ENCODE measurements around the gene PRPF39.
A peak's percentile ranks its signal among the peaks of the same experiment; 100 is the strongest.

The PRPF39 gene

DNA sequence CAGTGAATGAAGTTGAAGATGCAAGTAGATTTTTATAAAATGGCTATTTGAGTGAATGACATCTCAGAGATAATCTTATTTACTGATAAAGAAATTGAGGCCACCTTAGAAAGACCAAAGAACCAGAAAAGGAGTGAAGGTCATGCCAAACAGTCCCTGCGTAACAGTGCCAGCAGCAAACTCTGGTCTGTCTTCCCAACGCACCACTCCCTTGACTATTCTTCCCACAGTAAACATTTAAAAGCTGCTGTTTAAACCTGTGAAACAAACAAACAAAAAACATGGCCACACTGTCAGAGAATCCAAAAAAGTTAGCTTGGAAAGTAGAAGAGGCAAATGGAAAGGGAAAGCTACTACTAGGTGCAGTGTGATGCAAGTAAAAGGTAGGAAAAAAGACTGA lies 1.5 kb upstream of the PRPF39 start:
- H3K9ac ChIP-seq (ENCODE audit: low read length), result no peak overlapping the region
- H3K4me1 ChIP-seq (ENCODE audit: control insufficient read depth, insufficient read depth, low read length), result peaks cover 28% of the 10 kb centered on the region
- no peaks in the 10 kb centered on the region for H3K27me3 ChIP-seq (replicated peaks; ENCODE audit: control insufficient read depth, insufficient read depth, low read length)
- no peaks in the 10 kb centered on the region for H3K9me3 ChIP-seq (ENCODE audit: control insufficient read depth, low read length)
- H3K36me3 ChIP-seq (ENCODE audit: control insufficient read depth, insufficient read depth, low read length, severe bottlenecking), result no peaks in the 10 kb centered on the region
- no peak for DNase-seq (ENCODE audit: low read depth)
- no peak overlapping the region for H3K4me3 ChIP-seq (ENCODE audit: low read length)

DNA sequence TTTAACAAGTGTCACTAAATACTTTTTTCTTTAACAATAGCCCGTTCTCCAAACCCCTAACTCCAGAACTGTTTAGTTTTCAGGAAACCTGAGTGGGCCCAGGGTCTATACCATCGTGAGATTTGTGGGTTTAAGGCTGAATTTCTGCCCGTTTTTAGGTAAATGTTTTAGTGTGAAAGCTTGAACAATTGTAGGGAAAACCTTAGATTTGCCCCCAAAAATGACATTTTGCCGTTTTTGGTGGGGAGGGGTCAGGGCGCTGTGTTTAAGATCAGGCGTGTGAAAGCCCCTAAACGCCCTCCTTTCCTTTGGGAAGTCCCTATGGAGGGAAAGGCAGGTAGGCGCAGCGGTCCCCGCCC lies 320 bp upstream of the PRPF39 start:
- Histone ChIP-seq H3K36me3 (ENCODE audit: control insufficient read depth, insufficient read depth, low read length, severe bottlenecking) (no peaks in the 10 kb centered on the region), H3K9me3 (ENCODE audit: control insufficient read depth, low read length) (no peaks in the 10 kb centered on the region), H3K27me3 (replicated peaks; ENCODE audit: control insufficient read depth, insufficient read depth, low read length) (no peaks in the 10 kb centered on the region), H3K4me3 (ENCODE audit: low read length) (peak overlapping the region; percentile 97), H3K9ac (ENCODE audit: low read length) (peak overlapping the region; percentile 89), H3K4me1 (ENCODE audit: control insufficient read depth, insufficient read depth, low read length) (peaks cover 35% of the 10 kb centered on the region)
- no peak for DNase-seq (ENCODE audit: low read depth)

DNA sequence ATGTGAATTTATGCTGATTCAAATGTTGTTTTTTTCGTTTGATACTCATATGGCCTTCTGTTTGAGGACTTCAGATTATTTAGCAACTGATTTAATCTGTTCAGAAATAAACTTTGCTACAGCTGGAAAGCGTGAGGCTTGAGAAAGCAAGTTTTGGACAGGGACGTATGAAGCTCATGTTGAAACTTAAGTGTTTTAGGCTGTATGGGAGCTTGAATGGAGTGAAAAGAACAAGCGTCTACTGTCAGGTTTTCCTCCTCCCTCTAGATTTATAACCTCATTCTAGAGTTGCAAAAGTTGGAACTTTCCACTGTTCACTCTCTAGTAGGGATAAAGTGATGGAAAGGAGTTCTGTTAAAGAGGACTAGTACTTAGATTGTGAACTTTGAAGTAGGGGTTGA lies 1.0 kb downstream of the PRPF39 start:
- Histone ChIP-seq H3K4me1 (ENCODE audit: control insufficient read depth, insufficient read depth, low read length) (peaks cover 45% of the 10 kb centered on the region), H3K36me3 (ENCODE audit: control insufficient read depth, insufficient read depth, low read length, severe bottlenecking) (no peaks in the 10 kb centered on the region)
- peak; percentile 54 for DNase-seq (ENCODE audit: low read depth)

DNA sequence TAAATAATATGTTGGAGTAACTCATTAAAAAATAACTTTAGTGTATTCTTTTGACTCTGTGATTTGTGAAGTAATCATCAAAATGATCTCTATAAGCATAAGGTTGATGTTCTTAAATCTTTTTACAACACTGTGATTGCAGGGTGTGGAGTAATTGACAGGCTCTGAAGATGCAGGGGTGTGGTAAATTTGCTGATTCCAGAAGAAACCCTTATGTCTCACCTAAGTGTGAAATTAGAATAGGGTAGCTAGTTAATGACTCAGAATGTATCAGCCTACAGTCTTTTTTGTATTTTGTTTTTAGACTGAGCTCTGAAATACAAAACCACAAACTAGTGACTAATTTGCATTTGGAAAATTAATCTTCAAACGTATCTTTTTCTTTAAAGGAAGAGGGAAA lies 5.9 kb downstream of the PRPF39 start:
- Histone ChIP-seq H3K9me3 (ENCODE audit: control insufficient read depth, low read length) (no peaks in the 10 kb centered on the region), H3K36me3 (ENCODE audit: control insufficient read depth, insufficient read depth, low read length, severe bottlenecking) (peaks cover 6% of the 10 kb centered on the region), H3K9ac (ENCODE audit: low read length) (no peak overlapping the region), H3K4me1 (ENCODE audit: control insufficient read depth, insufficient read depth, low read length) (peaks cover 54% of the 10 kb centered on the region), H3K4me3 (ENCODE audit: low read length) (no peak overlapping the region), H3K27me3 (replicated peaks; ENCODE audit: control insufficient read depth, insufficient read depth, low read length) (no peaks in the 10 kb centered on the region)
- DNase-seq (ENCODE audit: low read depth), result peak; percentile 15

More for the DNA sequence above, 1.0 kb downstream of the PRPF39 start:
- H3K9me3 ChIP-seq (ENCODE audit: control insufficient read depth, low read length), result no peaks in the 10 kb centered on the region
- H3K27me3 ChIP-seq (replicated peaks; ENCODE audit: control insufficient read depth, insufficient read depth, low read length), result no peaks in the 10 kb centered on the region
- peak overlapping the region; percentile 96 for H3K9ac ChIP-seq (ENCODE audit: low read length)
- peak overlapping the region; percentile 97 for H3K4me3 ChIP-seq (ENCODE audit: low read length)

DNA sequence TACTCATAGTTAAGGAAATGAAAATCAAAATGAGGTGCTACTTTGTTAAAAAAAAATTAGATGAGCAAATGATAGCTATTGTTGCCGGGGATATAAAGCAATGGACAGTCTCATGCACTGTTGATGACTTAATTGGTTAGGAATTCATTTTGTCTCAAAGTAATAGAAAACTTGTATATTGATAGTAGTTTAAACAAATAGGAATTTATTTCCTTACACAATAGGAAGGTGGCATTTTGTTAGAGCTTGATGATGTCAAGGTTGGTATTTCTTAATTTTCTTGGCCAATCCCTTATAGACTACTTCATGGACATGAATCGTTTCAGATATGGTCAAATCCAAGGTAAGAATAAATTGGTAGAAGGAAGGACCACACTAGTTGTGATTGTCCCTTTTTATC lies 7.8 kb downstream of the PRPF39 start:
- Histone ChIP-seq H3K27me3 (replicated peaks; ENCODE audit: control insufficient read depth, insufficient read depth, low read length) (no peaks in the 10 kb centered on the region), H3K4me3 (ENCODE audit: low read length) (no peak overlapping the region), H3K9me3 (ENCODE audit: control insufficient read depth, low read length) (no peaks in the 10 kb centered on the region), H3K4me1 (ENCODE audit: control insufficient read depth, insufficient read depth, low read length) (peaks cover 37% of the 10 kb centered on the region), H3K9ac (ENCODE audit: low read length) (no peak overlapping the region), H3K36me3 (ENCODE audit: control insufficient read depth, insufficient read depth, low read length, severe bottlenecking) (peaks cover 25% of the 10 kb centered on the region)
- peak; percentile 34 for DNase-seq (ENCODE audit: low read depth)

DNA sequence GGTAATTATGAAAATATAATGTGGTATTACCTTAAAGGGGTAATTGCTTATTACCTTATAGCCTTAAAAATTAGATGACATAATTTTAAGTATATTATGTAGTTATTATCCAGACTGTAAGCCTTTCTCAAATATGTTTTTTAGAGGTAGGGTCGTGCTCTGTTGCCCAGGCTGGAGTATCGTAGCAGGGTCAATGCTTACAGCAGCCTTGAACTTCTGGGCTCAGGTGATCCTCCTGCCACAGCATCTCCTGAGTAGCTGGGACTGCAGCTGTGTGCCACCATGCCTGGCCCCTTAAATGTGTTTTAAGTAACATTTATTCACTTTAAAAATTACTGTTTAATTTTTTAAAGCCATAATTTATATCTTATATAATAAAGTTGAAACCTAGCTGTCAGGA lies 10.4 kb downstream of the PRPF39 start:
- H3K9me3 ChIP-seq (ENCODE audit: control insufficient read depth, low read length), result no peaks in the 10 kb centered on the region
- H3K27me3 ChIP-seq (replicated peaks; ENCODE audit: control insufficient read depth, insufficient read depth, low read length), result no peaks in the 10 kb centered on the region
- peaks cover 19% of the 10 kb centered on the region for H3K4me1 ChIP-seq (ENCODE audit: control insufficient read depth, insufficient read depth, low read length)
- peaks cover 50% of the 10 kb centered on the region for H3K36me3 ChIP-seq (ENCODE audit: control insufficient read depth, insufficient read depth, low read length, severe bottlenecking)
- H3K4me3 ChIP-seq (ENCODE audit: low read length), result no peak overlapping the region
- no peak overlapping the region for H3K9ac ChIP-seq (ENCODE audit: low read length)
- no peak for DNase-seq (ENCODE audit: low read depth)

DNA sequence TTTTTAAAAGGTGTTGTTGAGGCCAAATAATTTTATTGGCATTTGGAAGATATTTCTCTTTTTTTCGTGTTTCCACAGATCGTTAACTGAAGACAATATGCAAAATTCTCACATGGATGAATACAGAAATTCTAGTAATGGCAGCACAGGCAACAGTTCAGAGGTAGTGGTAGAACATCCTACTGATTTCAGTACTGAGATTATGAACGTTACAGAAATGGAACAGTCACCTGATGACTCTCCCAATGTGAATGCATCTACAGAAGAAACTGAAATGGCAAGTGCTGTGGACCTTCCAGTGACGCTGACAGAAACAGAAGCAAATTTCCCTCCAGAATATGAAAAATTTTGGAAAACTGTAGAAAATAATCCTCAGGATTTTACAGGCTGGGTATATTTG lies 11.2 kb downstream of the PRPF39 start:
- Histone ChIP-seq H3K4me1 (ENCODE audit: control insufficient read depth, insufficient read depth, low read length) (peaks cover 11% of the 10 kb centered on the region), H3K36me3 (ENCODE audit: control insufficient read depth, insufficient read depth, low read length, severe bottlenecking) (peaks cover 57% of the 10 kb centered on the region)

DNA sequence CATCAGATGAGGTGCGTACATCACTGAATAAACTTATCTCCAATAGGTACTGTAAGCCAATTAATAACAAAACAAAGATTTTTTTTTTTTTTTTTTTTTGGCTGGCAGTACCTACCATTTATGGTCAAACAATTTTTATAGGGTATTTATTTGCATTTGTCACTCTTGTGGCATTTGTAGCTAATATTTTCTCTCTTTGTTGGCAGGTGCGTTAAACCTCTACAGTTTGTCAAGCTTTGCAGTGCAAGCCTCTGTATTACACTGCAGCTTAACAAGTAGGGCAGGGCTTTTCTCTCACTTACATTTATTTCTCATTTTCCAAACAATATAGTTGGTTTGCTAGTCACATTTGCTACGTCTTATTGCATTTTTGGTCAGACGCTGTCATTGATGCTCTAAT lies 12.3 kb downstream of the PRPF39 start:
- Histone ChIP-seq H3K9ac (ENCODE audit: low read length) (no peak overlapping the region), H3K9me3 (ENCODE audit: control insufficient read depth, low read length) (no peaks in the 10 kb centered on the region), H3K36me3 (ENCODE audit: control insufficient read depth, insufficient read depth, low read length, severe bottlenecking) (peaks cover 68% of the 10 kb centered on the region), H3K27me3 (replicated peaks; ENCODE audit: control insufficient read depth, insufficient read depth, low read length) (no peaks in the 10 kb centered on the region), H3K4me3 (ENCODE audit: low read length) (no peak overlapping the region), H3K4me1 (ENCODE audit: control insufficient read depth, insufficient read depth, low read length) (peaks cover 6% of the 10 kb centered on the region)
- no peak for DNase-seq (ENCODE audit: low read depth)

More for the DNA sequence above, 11.2 kb downstream of the PRPF39 start:
- Histone ChIP-seq H3K9ac (ENCODE audit: low read length) (no peak overlapping the region), H3K27me3 (replicated peaks; ENCODE audit: control insufficient read depth, insufficient read depth, low read length) (no peaks in the 10 kb centered on the region), H3K9me3 (ENCODE audit: control insufficient read depth, low read length) (no peaks in the 10 kb centered on the region), H3K4me3 (ENCODE audit: low read length) (no peak overlapping the region)
- no peak for DNase-seq (ENCODE audit: low read depth)

DNA sequence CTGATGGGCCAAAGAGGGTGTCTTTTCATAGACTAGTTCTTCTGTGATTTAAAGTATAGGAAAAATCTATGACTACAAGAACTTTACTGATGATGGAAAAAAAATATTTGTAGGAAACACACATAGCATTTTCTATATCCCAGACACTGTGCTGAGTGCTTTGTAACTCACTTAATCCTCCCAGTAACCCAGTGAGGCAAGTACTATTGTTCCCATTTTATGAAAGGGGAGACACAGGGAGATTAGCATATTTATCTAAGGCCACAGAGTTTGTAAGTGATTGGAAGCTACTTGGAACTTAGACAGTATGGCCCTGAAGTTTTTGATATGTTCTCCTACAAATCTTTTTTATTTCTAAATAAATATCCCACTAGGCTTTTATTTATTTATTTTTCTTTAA lies 19.9 kb downstream of the PRPF39 start:
- H3K9ac ChIP-seq (ENCODE audit: low read length), result no peak overlapping the region
- H3K9me3 ChIP-seq (ENCODE audit: control insufficient read depth, low read length), result no peaks in the 10 kb centered on the region
- no peaks in the 10 kb centered on the region for H3K4me1 ChIP-seq (ENCODE audit: control insufficient read depth, insufficient read depth, low read length)
- H3K36me3 ChIP-seq (ENCODE audit: control insufficient read depth, insufficient read depth, low read length, severe bottlenecking), result peaks cover 95% of the 10 kb centered on the region
- H3K27me3 ChIP-seq (replicated peaks; ENCODE audit: control insufficient read depth, insufficient read depth, low read length), result no peaks in the 10 kb centered on the region
- no peak for DNase-seq (ENCODE audit: low read depth)
- H3K4me3 ChIP-seq (ENCODE audit: low read length), result no peak overlapping the region

DNA sequence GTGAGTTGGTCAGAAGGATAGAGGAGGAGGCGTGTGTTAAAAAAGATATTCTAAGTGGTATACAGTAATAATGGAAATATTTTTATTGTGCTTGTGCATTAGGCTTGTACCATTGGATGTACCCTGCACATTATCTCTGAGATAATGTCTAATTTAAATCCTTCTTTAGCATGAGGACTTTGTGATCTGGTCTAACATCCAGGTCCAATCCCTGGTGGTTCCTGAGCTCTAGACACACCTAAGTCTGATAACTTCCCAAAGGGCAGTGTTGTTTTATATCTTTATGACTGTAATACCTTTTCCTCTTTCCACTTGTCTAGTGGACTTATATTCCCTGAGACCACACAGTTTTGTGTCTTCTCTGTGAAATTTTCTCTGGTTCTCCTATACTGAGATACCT lies 20.6 kb downstream of the PRPF39 start:
- Histone ChIP-seq H3K4me1 (ENCODE audit: control insufficient read depth, insufficient read depth, low read length) (no peaks in the 10 kb centered on the region), H3K36me3 (ENCODE audit: control insufficient read depth, insufficient read depth, low read length, severe bottlenecking) (peaks cover 96% of the 10 kb centered on the region), H3K4me3 (ENCODE audit: low read length) (no peak overlapping the region), H3K9ac (ENCODE audit: low read length) (no peak overlapping the region), H3K27me3 (replicated peaks; ENCODE audit: control insufficient read depth, insufficient read depth, low read length) (no peaks in the 10 kb centered on the region), H3K9me3 (ENCODE audit: control insufficient read depth, low read length) (no peaks in the 10 kb centered on the region)
- no peak for DNase-seq (ENCODE audit: low read depth)

DNA sequence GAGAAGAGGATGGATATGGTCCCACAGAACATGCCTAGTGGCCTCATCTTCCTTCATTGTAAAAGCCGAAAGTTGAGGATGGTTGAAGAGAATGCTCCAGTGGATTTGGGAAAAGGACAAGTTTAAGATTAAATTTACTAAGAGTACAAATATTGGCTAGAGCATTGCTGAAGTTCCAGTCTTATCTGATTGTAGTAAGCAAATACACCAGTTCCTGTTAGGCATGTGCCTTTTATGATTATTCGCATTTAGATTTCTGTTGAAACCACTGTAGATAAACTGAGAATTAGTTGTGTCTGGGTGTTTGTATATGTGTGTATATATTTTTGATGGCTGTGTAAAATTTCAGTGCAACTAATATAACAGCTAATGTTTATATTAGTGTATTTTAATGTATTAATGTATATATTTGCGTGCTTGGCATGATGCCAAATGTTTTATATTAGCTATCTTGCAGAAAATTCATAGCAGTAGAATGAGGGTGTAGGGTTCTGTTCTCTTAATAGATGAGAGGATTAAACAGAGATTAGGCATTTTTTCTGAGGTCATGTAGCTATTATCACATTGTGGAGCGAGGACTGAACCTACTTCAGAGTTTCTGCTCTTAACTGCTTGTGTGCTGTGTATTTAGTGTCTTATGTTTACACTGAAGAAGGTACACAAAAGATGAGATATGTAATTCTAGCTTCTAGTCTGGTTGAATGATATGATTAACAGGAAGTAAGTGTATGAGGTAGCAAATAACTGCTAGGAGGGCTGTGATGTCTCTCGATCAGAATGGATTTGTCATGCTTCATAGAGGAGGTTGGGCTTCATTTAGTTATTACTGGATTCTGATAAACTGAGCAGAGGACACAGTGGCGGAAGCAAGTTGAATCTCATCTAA lies 29.2 kb downstream of the PRPF39 start:
- peak; percentile 17 for DNase-seq (ENCODE audit: low read depth)
- H3K4me1 ChIP-seq (ENCODE audit: control insufficient read depth, insufficient read depth, low read length), result peaks cover 5% of the 10 kb centered on the region
- H3K9me3 ChIP-seq (ENCODE audit: control insufficient read depth, low read length), result no peaks in the 10 kb centered on the region
- H3K9ac ChIP-seq (ENCODE audit: low read length), result no peak overlapping the region
- no peak overlapping the region for H3K4me3 ChIP-seq (ENCODE audit: low read length)
- H3K36me3 ChIP-seq (ENCODE audit: control insufficient read depth, insufficient read depth, low read length, severe bottlenecking), result peaks cover 96% of the 10 kb centered on the region
- no peaks in the 10 kb centered on the region for H3K27me3 ChIP-seq (replicated peaks; ENCODE audit: control insufficient read depth, insufficient read depth, low read length)

DNA sequence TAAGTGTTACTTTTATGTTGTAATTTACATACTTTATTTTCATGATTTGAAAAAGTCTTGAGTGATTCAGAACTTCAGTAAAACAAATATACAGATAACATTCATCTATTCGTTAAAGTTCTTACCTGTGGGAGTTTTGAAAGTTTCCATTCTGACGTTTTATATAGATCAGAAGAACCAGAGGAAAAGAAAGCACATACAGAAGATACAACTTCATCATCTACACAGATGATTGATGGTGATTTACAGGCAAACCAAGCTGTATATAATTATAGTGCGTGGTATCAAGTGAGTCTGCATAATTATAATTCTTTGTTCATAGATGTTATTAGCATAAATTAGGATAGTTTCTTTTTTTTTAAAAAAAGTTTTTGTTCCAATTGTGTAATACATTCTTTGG lies 30.4 kb downstream of the PRPF39 start:
- Histone ChIP-seq H3K36me3 (ENCODE audit: control insufficient read depth, insufficient read depth, low read length, severe bottlenecking) (peaks cover 95% of the 10 kb centered on the region), H3K9me3 (ENCODE audit: control insufficient read depth, low read length) (no peaks in the 10 kb centered on the region), H3K27me3 (replicated peaks; ENCODE audit: control insufficient read depth, insufficient read depth, low read length) (no peaks in the 10 kb centered on the region), H3K4me3 (ENCODE audit: low read length) (no peak overlapping the region), H3K4me1 (ENCODE audit: control insufficient read depth, insufficient read depth, low read length) (peaks cover 5% of the 10 kb centered on the region), H3K9ac (ENCODE audit: low read length) (no peak overlapping the region)
- DNase-seq (ENCODE audit: low read depth), result no peak

Measured in adipocyte (in vitro differentiated cells).